PC-3 (cell line): ENCODE data around the gene UGT1A3. TPM values are rescaled to one million over a fixed set of nuclear protein-coding genes. Genes with fewer than 3 reads are reported as not detected.
"Not testable (repeated sequence)": the region's sequence is repeated elsewhere in the genome, so short reads cannot be mapped to it uniquely, and the experiment has no call there.

Experiments
- ATAC-seq: fragments of 200-7000 bp; cut with Tn5 transposase; 2 replicates; pipeline ENCODE4 v1.9.1; 2020; ENCODE audit warnings: mild to moderate bottlenecking, moderate library complexity
- BruUV-seq: library from RNA; stranded (reverse); fragments of 400-500 nt; replicated peaks from 2 replicates; lab custom pipeline; 2021; lab: Mats Ljungman, UMichigan
- CTCF ChIA-PET: fragments of 300-600 bp; sonication (Branson Sonifier 250); formaldehyde crosslinking; loops from one replicate; lab custom pipeline; 2022; ENCODE audit warnings: antibody characterized with exemption; lab: Charles Lee
- POLR2A ChIA-PET: fragments of 300-600 bp; sonication (Branson Sonifier 250); formaldehyde crosslinking; loops from one replicate; lab custom pipeline; 2022; ENCODE audit warnings: antibody characterized with exemption; ENCODE audit not compliant: unreplicated experiment; lab: Charles Lee
- DNase-seq: peaks from one replicate; pipeline ENCODE4 v3.0.0-alpha.2; 2015
- H2AFZ ChIP-seq: fragments of 300-600 bp; sonication (generic); 2 replicates; pipeline ENCODE4 v1.6.0; 2016; ENCODE audit warnings: antibody characterized with exemption, low read length
- H3F3A ChIP-seq: fragments of 300-600 bp; sonication (generic); one replicate; pipeline ENCODE4 v1.6.0; 2017; ENCODE audit warnings: antibody characterized with exemption, low read length, control low read depth, mild to moderate bottlenecking; ENCODE audit not compliant: unreplicated experiment
- H3K27ac ChIP-seq: fragments of 300-600 bp; sonication (generic); 2 replicates; pipeline ENCODE4 v1.5.1; 2016; ENCODE audit warnings: mild to moderate bottlenecking, low read length
- H3K27me3 ChIP-seq: fragments of 300-600 bp; sonication (generic); 2 replicates; pipeline ENCODE4 v1.6.1; 2016; ENCODE audit warnings: low read length, mixed read lengths
- H3K36me3 ChIP-seq: fragments of 300-600 bp; sonication (generic); 2 replicates; pipeline ENCODE4 v1.6.1; 2016; ENCODE audit warnings: low read depth, mixed run types, low read length, mixed read lengths
- H3K4me1 ChIP-seq: fragments of 300-600 bp; sonication (generic); 2 replicates; pipeline ENCODE4 v1.5.1; 2016; ENCODE audit warnings: low read length; ENCODE audit not compliant: insufficient read depth
- H3K4me2 ChIP-seq: fragments of 300-600 bp; sonication (generic); 2 replicates; pipeline ENCODE4 v1.6.0; 2016; ENCODE audit warnings: low read length
- H3K4me3 ChIP-seq: fragments of 300-600 bp; sonication (generic); 2 replicates; pipeline ENCODE4 v1.5.1; 2016; ENCODE audit warnings: mild to moderate bottlenecking, low read length, mixed read lengths
- H3K79me2 ChIP-seq: fragments of 300-600 bp; sonication (generic); 2 replicates; pipeline ENCODE4 v1.6.1; 2017; ENCODE audit warnings: low read length, mixed read lengths
- H3K9ac ChIP-seq: fragments of 300-600 bp; sonication (generic); 2 replicates; pipeline ENCODE4 v1.6.0; 2016; ENCODE audit warnings: mild to moderate bottlenecking, low read length
- H3K9me2 ChIP-seq: fragments of 300-600 bp; sonication (generic); replicated peaks from 2 replicates; pipeline ENCODE4 v1.6.1; 2016; ENCODE audit warnings: mixed run types, low read length, mixed read lengths
- H3K9me3 ChIP-seq: fragments of 300-600 bp; sonication (generic); 2 replicates; pipeline ENCODE4 v1.6.1; 2016; ENCODE audit warnings: low read length, mixed read lengths
- H4K20me1 ChIP-seq: fragments of 300-600 bp; sonication (generic); 2 replicates; pipeline ENCODE4 v1.6.1; 2016; ENCODE audit warnings: low read length, mixed read lengths
- CTCF ChIP-seq: fragments of 300-600 bp; sonication (generic); conservative IDR thresholded peaks from 2 replicates; pipeline ENCODE4 v1.5.1; 2017; ENCODE audit warnings: antibody characterized with exemption, low read depth, mild to moderate bottlenecking, low read length
- EZH2 ChIP-seq: fragments of 300-600 bp; sonication (generic); IDR thresholded peaks from one replicate; pipeline ENCODE4 v1.6.1; 2017; ENCODE audit warnings: antibody characterized with exemption, mild to moderate bottlenecking, low read length; ENCODE audit not compliant: unreplicated experiment
- EZH2phosphoT487 ChIP-seq: fragments of 300-600 bp; sonication (generic); IDR thresholded peaks from 2 replicates; pipeline ENCODE4 v1.6.1; 2018; ENCODE audit warnings: mild to moderate bottlenecking, antibody characterized with exemption, low read length, borderline replicate concordance
- intact Hi-C: fragments of 100-400 bp; cut with micrococcal nuclease; formaldehyde crosslinking; loops from 2 replicates; pipeline ENCODE4 v1.9.0; 2023
- total RNA-seq: library from RNA; depleted of rRNA; stranded (reverse); fragments of >200 nt; gene quantifications from 2 replicates; pipeline ENCODE4 v1.2.3, GENCODE V29; 2014

UGT1A3 gene
- total RNA-seq, 1 experiment from 2014 or later: not detected

GRCh38 chr2:233713262-233713615 lies 15.6 kb upstream of the UGT1A3 start:
- TF ChIP-seq EZH2 (no peak), CTCF (no peak), EZH2phosphoT487 (no peak)
- DNase-seq (no peak), ATAC-seq (no peak)
- POLR2A ChIA-PET: no interaction called here
- Histone ChIP-seq H3K27me3 (no peaks in the 10 kb centered on the region), H3K4me1 (peaks cover 20% of the 10 kb centered on the region), H4K20me1 (no peaks in the 10 kb centered on the region), H3K9ac (no peak overlapping the region), H3F3A (no peaks in the 10 kb centered on the region), H3K27ac (no peak overlapping the region), H2AFZ (no peak overlapping the region), H3K79me2 (no peaks in the 10 kb centered on the region), H3K9me2 (no peaks in the 10 kb centered on the region; the same call in 1 of the 2 replicates), H3K36me3 (no peaks in the 10 kb centered on the region), H3K9me3 (no peaks in the 10 kb centered on the region), H3K4me2 (no peak overlapping the region), H3K4me3 (no peak overlapping the region)
- BruUV-seq: no TSS peak
- intact Hi-C loops: loop anchor here (5.0 kb wide), 1 partner anchor 119 kb away; no protein-coding TSS in a partner anchor
- CTCF ChIA-PET: no interaction called here

- Histone ChIP-seq H4K20me1 (no peaks in the 10 kb centered on the region), H3K4me1 (peaks cover 12% of the 10 kb centered on the region), H2AFZ (no peak overlapping the region), H3K4me3 (no peak overlapping the region), H3K36me3 (no peaks in the 10 kb centered on the region), H3K79me2 (no peaks in the 10 kb centered on the region), H3F3A (no peaks in the 10 kb centered on the region), H3K9me2 (no peaks in the 10 kb centered on the region; the same call in 1 of the 2 replicates), H3K4me2 (no peak overlapping the region), H3K9ac (no peak overlapping the region), H3K27ac (no peak overlapping the region), H3K27me3 (no peaks in the 10 kb centered on the region), H3K9me3 (no peaks in the 10 kb centered on the region)
- ATAC-seq: no peak
- CTCF ChIA-PET: no interaction called here
- intact Hi-C loops: loop anchor here (5.0 kb wide), 1 partner anchor 118 kb away; no protein-coding TSS in a partner anchor
- no TSS peak for BruUV-seq
- DNase-seq: peak; percentile 27
- no peak for TF ChIP-seq EZH2phosphoT487
- TF ChIP-seq CTCF: no peak
- no peak for TF ChIP-seq EZH2
- POLR2A ChIA-PET: no interaction called here
These were observed 14.7 kb upstream of the UGT1A3 start for GRCh38 chr2:233714121-233714520.

DNA sequence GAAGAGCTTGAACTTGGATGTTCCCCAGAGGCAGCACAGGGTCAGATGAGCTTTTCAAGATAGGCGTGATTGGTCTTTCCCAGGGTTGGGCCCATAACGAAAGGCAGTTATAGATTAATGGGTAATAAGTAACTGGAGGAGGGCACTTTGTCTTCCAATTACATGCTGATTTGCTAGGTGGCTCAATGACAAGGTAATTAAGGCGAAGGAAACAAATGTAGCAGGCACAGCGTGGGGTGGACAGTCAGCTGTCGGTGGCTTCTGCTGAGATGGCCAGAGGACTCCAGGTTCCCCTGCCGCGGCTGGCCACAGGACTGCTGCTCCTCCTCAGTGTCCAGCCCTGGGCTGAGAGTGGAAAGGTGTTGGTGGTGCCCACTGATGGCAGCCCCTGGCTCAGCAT lies 10.3 kb upstream of the UGT1A3 start, which contains the start of gene UGT1A4:
UGT1A4 (plus strand) TSS at position 185 of the 400 bp plus-strand sequence; CDS start at position 270, 85 bp downstream.
- Histone ChIP-seq H3K4me2 (no peak within 1 kb of the TSS), H2AFZ (no peak within 1 kb of the TSS), H3K27me3 (no peaks in the 10 kb centered on the region), H3K9me2 (no peaks in the 10 kb centered on the region; the same call in 1 of the 2 replicates), H3K9ac (no peak within 1 kb of the TSS), H3K36me3 (no peaks in the 10 kb centered on the region), H3K4me3 (no peak within 1 kb of the TSS), H3K4me1 (no peaks in the 10 kb centered on the region), H3K27ac (no peak within 1 kb of the TSS), H3K9me3 (no peaks in the 10 kb centered on the region), H3K79me2 (no peaks in the 10 kb centered on the region), H4K20me1 (no peaks in the 10 kb centered on the region), H3F3A (no peaks in the 10 kb centered on the region)
- intact Hi-C loops: no loop called here
- no peak for ATAC-seq
- TF ChIP-seq CTCF (no peak), EZH2phosphoT487 (no peak), EZH2 (no peak)
- no peak for DNase-seq
- ChIA-PET POLR2A (no interaction called here), CTCF (no interaction called here)
- BruUV-seq: no TSS peak

DNA sequence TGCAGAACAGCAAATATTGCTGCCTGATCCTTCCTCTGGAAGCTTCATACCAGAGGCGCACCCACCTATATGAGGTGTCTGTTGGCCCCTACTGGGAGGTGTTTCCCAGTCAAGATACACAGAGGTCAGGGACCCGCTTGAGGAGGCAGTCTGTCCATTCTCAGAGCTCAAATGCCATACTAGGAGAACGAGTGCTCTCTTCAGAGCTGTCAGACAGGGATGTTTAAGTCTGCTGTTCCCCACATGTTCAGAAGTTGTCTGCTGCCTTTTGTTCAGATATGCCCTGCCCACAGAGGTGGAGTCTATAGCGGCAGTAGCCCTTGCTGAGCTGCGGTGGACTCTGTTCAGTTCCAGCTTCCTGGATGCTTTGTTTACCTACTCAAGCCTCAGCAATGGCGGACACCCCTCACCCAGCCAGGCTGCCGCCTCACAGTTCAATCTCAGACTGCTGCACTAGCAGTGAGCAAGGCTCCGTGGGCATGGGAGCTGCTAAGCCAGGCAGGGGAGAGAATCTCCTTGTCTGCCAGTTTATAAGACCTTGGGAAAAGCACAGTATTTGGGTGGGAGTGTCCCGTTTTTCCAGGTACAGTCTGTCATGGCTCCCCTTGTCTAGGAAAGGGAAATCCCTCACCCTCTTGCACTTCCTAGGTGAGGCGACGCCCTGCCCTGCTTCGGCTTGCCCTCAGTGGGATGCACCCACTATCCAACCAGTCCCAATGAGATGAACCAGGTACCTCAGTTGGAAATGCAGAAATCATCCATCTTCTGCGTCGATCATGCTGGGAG lies 8.2 kb downstream of the UGT1A3 start:
- ATAC-seq, H4K20me1 ChIP-seq, H3F3A ChIP-seq, H3K9me2 ChIP-seq, H3K9me3 ChIP-seq, H3K27ac ChIP-seq, POLR2A ChIA-PET, H3K4me2 ChIP-seq, DNase-seq, CTCF ChIA-PET, H3K9ac ChIP-seq, H2AFZ ChIP-seq, H3K79me2 ChIP-seq, H3K27me3 ChIP-seq, intact Hi-C loops, H3K4me1 ChIP-seq, H3K36me3 ChIP-seq, BruUV-seq, H3K4me3 ChIP-seq: not testable (repeated sequence)
